Measurements from ENCODE around the gene MAP4K2. TPM values are rescaled to one million over a fixed set of nuclear protein-coding genes. Genes with fewer than 3 reads are reported as not detected.
A peak's percentile ranks its signal among the peaks of the same experiment; 100 is the strongest.

MAP4K2 gene
- total and polyA plus RNA-seq, 2 of the 13 experiments (the other 11 are each of a cell fraction or from before 2014, with no cell fraction given), result 8.3 to 17.6 TPM

DNA sequence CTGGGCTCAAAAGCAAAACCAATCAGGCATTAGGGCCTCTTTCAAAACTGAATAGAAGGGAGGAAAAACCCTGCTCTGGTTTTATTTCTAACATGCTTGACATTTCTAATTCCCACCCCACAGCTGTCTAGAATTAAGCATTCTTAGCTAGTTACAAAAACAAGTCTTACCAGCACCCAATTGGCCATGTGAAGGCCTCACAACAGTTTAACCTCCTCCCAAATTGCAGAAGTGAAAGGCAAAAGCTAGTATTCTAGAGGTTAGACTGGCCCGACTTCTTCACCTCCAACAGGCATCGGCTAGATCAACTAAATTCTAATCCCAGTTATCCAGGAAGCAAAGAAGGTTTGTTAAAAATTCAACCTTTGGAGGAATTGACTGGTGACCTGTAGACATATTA lies 31.2 kb downstream of the MAP4K2 start:
- Histone ChIP-seq H3K4me1 (ENCODE audit: insufficient read depth, low read length) (peaks cover 41% of the 10 kb centered on the region), H2AFZ (ENCODE audit: low read length) (no peak overlapping the region), H3K4me2 (ENCODE audit: low read depth, low read length) (no peak overlapping the region), H3K27me3 (ENCODE audit: control insufficient read depth in 1 of 2, insufficient read depth in 2 of 2, low read length in 2 of 2) (no peaks in the 10 kb centered on the region; a peak in 1 of 5 replicates), H3K9me3 (ENCODE audit: low read length) (no peaks in the 10 kb centered on the region), H3K4me3 (replicated peaks in 1 of 3; ENCODE audit: insufficient read depth in 1 of 3, low read depth in 2 of 3, low read length in 3 of 3) (no peak overlapping the region), H4K20me1 (ENCODE audit: insufficient read depth, low read length) (peaks cover 97% of the 10 kb centered on the region), H3K9ac (ENCODE audit: insufficient read depth, low read depth, low read length) (no peak overlapping the region), H3K36me3 (replicated peaks in 1 of 2; ENCODE audit: control insufficient read depth in 1 of 2, insufficient read depth in 2 of 2, low read length in 2 of 2) (peaks cover 62 to 97% of the 10 kb centered on the region in 2 experiments), H3K27ac (ENCODE audit: extremely low read length, insufficient read depth, low read length) (no peak overlapping the region), H3K79me2 (ENCODE audit: insufficient read depth, low read length) (peaks cover 54% of the 10 kb centered on the region)
- no TSS peak for BruUV-seq (replicated peaks)
- ATAC-seq (no peak), FAIRE-seq (no peak), DNase-seq (ENCODE audit: low spot score) (no peak)
- intact Hi-C loops (cut with micrococcal nuclease; ENCODE audit: unreplicated experiment), result no loop called here
- 97% methylated on average over 2 of the region's 2 CpGs for WGBS (ENCODE audit: low lambda C conversion rate)
- TF ChIP-seq ZNF501 (CRISPR knock-in tag; IDR thresholded peaks at IDR 0.05), result no peak
- no peak for TF ChIP-seq ZNF768 (CRISPR knock-in tag; IDR thresholded peaks at IDR 0.05)
- peak; percentile 32 for TF ChIP-seq RBM22 (optimal IDR thresholded peaks at IDR 0.05; ENCODE audit: low read length)
- TF ChIP-seq POLR2AphosphoS5 (IDR thresholded peaks at IDR 0.05; ENCODE audit: low read depth, low read length), result 0 out of 2 replicates have a peak, but pooled peaks have one; percentile 14
- no peak for TF ChIP-seq KLF15 (CRISPR knock-in tag; IDR thresholded peaks at IDR 0.05; ENCODE audit: borderline replicate concordance)
- TF ChIP-seq U2AF2 (IDR thresholded peaks at IDR 0.05; ENCODE audit: low read depth, low read length), result no peak
- TF ChIP-seq RFX5 (IDR thresholded peaks at IDR 0.05; ENCODE audit: low read depth, low read length), result no peak
- in situ Hi-C loops (cut with HindIII; ENCODE audit: extremely low pct_ligation_motif_present, low pct_unique_long_range_greater_than_20kb), result no loop called here
- ChIA-PET POLR2A (interaction anchor here (1.6 kb wide), 1 partner anchor 8 kb away, joined by 4 read pairs; no protein-coding TSS in a partner anchor), CTCF (ENCODE audit: low intra/inter-chr PET ratio, low total read pairs) (no interaction called here)

DNA sequence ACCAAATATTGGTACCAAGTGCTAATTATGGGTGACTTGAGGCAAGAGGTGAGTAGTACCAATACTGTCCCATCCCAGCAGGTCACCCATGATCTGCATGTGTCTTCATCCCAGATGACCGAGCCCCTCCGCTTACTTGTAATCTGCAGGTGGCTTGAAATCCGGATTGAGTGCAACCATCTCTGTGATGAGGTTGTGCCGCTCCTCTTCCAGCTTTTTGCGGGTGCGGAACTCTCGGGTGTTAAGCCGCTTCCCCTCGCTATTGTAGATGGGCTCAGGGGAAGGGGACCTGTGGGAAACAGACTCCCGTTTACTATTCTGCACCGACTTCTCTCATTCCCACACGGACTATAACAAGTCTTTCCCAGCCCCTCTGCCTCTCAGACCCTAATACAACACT lies 32.9 kb downstream of the MAP4K2 start:
- intact Hi-C loops (cut with micrococcal nuclease; ENCODE audit: unreplicated experiment), result no loop called here
- no peak for ATAC-seq
- no peak for FAIRE-seq
- no peak for TF ChIP-seq SP4 (CRISPR knock-in tag; IDR thresholded peaks at IDR 0.05)
- peak; percentile 36; the same call in 1 of the 2 replicates for TF ChIP-seq POLR2G (IDR thresholded peaks at IDR 0.05; ENCODE audit: low read depth, low read length)
- peak; percentile 91 for TF ChIP-seq RBM22 (optimal IDR thresholded peaks at IDR 0.05; ENCODE audit: low read length)
- no peak for TF ChIP-seq PBX2 (CRISPR knock-in tag; IDR thresholded peaks at IDR 0.05)
- TF ChIP-seq CSRNP1 (CRISPR knock-in tag; IDR thresholded peaks at IDR 0.05), result no peak
- TF ChIP-seq ETS1 (CRISPR knock-in tag; IDR thresholded peaks at IDR 0.05), result no peak
- TF ChIP-seq POLR2A (IDR thresholded peaks at IDR 0.05; ENCODE audit: insufficient read depth in 1 of 2, low read depth in 2 of 2, low read length in 2 of 2), result peak in 1 of 2 experiments; percentile 38; a peak in 2 of 4 replicates
- TF ChIP-seq ZNF484 (CRISPR knock-in tag; IDR thresholded peaks at IDR 0.05; ENCODE audit: borderline replicate concordance, low read depth), result no peak
- TF ChIP-seq ZNF468 (CRISPR knock-in tag; IDR thresholded peaks at IDR 0.05), result no peak

More for the DNA sequence above, 32.9 kb downstream of the MAP4K2 start:
- DNase-seq (ENCODE audit: low spot score), result no peak
- H3K9ac ChIP-seq (ENCODE audit: insufficient read depth, low read depth, low read length), result no peak overlapping the region
- no peak overlapping the region for H3K4me3 ChIP-seq (replicated peaks in 1 of 3; ENCODE audit: insufficient read depth in 1 of 3, low read depth in 2 of 3, low read length in 3 of 3)
- WGBS (ENCODE audit: low lambda C conversion rate), result over 99% methylated on average over 12 of the region's 12 CpGs
- peaks cover 37% of the 10 kb centered on the region for H3K79me2 ChIP-seq (ENCODE audit: insufficient read depth, low read length)
- no peak overlapping the region for H2AFZ ChIP-seq (ENCODE audit: low read length)
- H3K4me2 ChIP-seq (ENCODE audit: low read depth, low read length), result no peak overlapping the region
- H3K36me3 ChIP-seq (replicated peaks in 1 of 2; ENCODE audit: control insufficient read depth in 1 of 2, insufficient read depth in 2 of 2, low read length in 2 of 2), result peaks cover 62 to 90% of the 10 kb centered on the region in 2 experiments
- peaks cover 24% of the 10 kb centered on the region for H3K4me1 ChIP-seq (ENCODE audit: insufficient read depth, low read length)
- no peaks in the 10 kb centered on the region for H3K9me3 ChIP-seq (ENCODE audit: low read length)
- peaks cover 89% of the 10 kb centered on the region for H4K20me1 ChIP-seq (ENCODE audit: insufficient read depth, low read length)
- H3K27me3 ChIP-seq (ENCODE audit: control insufficient read depth in 1 of 2, insufficient read depth in 2 of 2, low read length in 2 of 2), result no peaks in the 10 kb centered on the region
- ChIA-PET POLR2A (interaction anchor here (1.2 kb wide), 1 partner anchor 9 kb away, joined by 3 read pairs; the partner anchor contains the start of gene SF1), CTCF (ENCODE audit: low intra/inter-chr PET ratio, low total read pairs) (no interaction called here)
- no peak overlapping the region for H3K27ac ChIP-seq (ENCODE audit: extremely low read length, insufficient read depth, low read length)
- BruUV-seq (replicated peaks), result no TSS peak
- in situ Hi-C loops (cut with HindIII; ENCODE audit: extremely low pct_ligation_motif_present, low pct_unique_long_range_greater_than_20kb), result no loop called here
